ENCODE data around the gene TM4SF18. TPM values are rescaled to one million over a fixed set of nuclear protein-coding genes. Genes with fewer than 3 reads are reported as not detected.

The TM4SF18 gene
- total and polyA plus RNA-seq, 2 experiments from 2014 or later: 1.6 to 2.0 TPM

DNA sequence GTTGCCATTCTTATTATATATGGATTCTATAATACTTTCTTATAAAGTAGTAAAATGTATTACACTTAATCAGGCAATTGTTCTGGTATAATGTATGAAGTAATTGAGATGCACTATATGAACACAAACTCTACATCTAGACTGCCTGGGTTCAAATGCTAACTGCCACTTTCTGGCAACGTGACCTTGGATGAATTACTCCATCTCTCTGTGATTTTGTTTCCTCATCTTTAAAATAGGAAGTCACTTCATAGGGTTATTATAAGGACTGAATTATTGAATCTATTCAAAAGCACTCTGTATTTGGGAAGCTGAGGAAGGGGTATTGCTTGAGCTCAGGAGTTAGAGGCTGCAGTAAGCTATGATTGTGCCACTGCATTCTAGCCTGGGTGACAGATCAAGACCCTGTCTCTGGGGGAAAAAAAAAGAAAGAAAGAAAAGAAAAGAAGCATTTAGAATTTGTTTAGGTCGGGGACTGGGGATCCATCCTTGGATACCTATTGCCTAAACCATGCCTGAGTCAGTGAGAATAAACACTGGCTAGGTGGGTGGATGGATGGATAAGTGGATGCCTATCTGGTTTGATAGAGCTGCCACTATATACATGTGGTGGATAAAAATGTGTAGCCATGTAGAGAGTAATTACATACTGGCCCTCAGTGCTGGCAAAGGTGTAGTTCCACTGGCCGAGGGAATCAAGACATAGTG, 41.5 kb upstream of the TM4SF18 start:
- Histone ChIP-seq H3K4me3 (no peak overlapping the region), H4K20me1 (replicated peaks; ENCODE audit: insufficient read depth) (no peaks in the 10 kb centered on the region), H2AFZ (no peak overlapping the region), H3K4me2 (no peak overlapping the region), H3K27ac (ENCODE audit: low read depth) (no peak overlapping the region), H3K27me3 (ENCODE audit: insufficient read depth) (no peaks in the 10 kb centered on the region), H3K79me2 (replicated peaks; ENCODE audit: insufficient read depth) (no peaks in the 10 kb centered on the region), H3F3A (replicated peaks; ENCODE audit: low read depth) (no peaks in the 10 kb centered on the region), H3K4me1 (ENCODE audit: insufficient read depth) (peaks cover 28% of the 10 kb centered on the region), H3K36me3 (ENCODE audit: insufficient read depth) (no peaks in the 10 kb centered on the region), H3K9me2 (ENCODE audit: insufficient read depth) (no peaks in the 10 kb centered on the region)
- DNase-seq (ENCODE audit: low spot score) (no peak), ATAC-seq (no peak)
- Mint-ChIP-seq H3K27me3 (ENCODE audit: insufficient read depth, low read depth, poor library complexity) (peaks cover 2% of the 10 kb centered on the region), H3K9me3 (peaks cover 19% of the 10 kb centered on the region), H3K4me1 (peaks cover 38% of the 10 kb centered on the region), H3K36me3 (ENCODE audit: low read depth) (peaks cover 14% of the 10 kb centered on the region), H3K27ac (no peak overlapping the region), H3K4me3 (no peak overlapping the region)
- TF ChIP-seq CTCF (conservative IDR thresholded peaks at IDR 0.05; ENCODE audit: low read depth in 2 of 2) (no peak), NANOG (IDR thresholded peaks at IDR 0.05; ENCODE audit: borderline replicate concordance) (no peak), STAT1 (IDR thresholded peaks at IDR 0.05; ENCODE audit: unreplicated experiment) (no peak), POLR2AphosphoS5 (IDR thresholded peaks at IDR 0.05; ENCODE audit: low read depth) (no peak), JUNB (IDR thresholded peaks at IDR 0.05; ENCODE audit: unreplicated experiment) (no peak)
- TF ChIP-seq, protein P1, sequence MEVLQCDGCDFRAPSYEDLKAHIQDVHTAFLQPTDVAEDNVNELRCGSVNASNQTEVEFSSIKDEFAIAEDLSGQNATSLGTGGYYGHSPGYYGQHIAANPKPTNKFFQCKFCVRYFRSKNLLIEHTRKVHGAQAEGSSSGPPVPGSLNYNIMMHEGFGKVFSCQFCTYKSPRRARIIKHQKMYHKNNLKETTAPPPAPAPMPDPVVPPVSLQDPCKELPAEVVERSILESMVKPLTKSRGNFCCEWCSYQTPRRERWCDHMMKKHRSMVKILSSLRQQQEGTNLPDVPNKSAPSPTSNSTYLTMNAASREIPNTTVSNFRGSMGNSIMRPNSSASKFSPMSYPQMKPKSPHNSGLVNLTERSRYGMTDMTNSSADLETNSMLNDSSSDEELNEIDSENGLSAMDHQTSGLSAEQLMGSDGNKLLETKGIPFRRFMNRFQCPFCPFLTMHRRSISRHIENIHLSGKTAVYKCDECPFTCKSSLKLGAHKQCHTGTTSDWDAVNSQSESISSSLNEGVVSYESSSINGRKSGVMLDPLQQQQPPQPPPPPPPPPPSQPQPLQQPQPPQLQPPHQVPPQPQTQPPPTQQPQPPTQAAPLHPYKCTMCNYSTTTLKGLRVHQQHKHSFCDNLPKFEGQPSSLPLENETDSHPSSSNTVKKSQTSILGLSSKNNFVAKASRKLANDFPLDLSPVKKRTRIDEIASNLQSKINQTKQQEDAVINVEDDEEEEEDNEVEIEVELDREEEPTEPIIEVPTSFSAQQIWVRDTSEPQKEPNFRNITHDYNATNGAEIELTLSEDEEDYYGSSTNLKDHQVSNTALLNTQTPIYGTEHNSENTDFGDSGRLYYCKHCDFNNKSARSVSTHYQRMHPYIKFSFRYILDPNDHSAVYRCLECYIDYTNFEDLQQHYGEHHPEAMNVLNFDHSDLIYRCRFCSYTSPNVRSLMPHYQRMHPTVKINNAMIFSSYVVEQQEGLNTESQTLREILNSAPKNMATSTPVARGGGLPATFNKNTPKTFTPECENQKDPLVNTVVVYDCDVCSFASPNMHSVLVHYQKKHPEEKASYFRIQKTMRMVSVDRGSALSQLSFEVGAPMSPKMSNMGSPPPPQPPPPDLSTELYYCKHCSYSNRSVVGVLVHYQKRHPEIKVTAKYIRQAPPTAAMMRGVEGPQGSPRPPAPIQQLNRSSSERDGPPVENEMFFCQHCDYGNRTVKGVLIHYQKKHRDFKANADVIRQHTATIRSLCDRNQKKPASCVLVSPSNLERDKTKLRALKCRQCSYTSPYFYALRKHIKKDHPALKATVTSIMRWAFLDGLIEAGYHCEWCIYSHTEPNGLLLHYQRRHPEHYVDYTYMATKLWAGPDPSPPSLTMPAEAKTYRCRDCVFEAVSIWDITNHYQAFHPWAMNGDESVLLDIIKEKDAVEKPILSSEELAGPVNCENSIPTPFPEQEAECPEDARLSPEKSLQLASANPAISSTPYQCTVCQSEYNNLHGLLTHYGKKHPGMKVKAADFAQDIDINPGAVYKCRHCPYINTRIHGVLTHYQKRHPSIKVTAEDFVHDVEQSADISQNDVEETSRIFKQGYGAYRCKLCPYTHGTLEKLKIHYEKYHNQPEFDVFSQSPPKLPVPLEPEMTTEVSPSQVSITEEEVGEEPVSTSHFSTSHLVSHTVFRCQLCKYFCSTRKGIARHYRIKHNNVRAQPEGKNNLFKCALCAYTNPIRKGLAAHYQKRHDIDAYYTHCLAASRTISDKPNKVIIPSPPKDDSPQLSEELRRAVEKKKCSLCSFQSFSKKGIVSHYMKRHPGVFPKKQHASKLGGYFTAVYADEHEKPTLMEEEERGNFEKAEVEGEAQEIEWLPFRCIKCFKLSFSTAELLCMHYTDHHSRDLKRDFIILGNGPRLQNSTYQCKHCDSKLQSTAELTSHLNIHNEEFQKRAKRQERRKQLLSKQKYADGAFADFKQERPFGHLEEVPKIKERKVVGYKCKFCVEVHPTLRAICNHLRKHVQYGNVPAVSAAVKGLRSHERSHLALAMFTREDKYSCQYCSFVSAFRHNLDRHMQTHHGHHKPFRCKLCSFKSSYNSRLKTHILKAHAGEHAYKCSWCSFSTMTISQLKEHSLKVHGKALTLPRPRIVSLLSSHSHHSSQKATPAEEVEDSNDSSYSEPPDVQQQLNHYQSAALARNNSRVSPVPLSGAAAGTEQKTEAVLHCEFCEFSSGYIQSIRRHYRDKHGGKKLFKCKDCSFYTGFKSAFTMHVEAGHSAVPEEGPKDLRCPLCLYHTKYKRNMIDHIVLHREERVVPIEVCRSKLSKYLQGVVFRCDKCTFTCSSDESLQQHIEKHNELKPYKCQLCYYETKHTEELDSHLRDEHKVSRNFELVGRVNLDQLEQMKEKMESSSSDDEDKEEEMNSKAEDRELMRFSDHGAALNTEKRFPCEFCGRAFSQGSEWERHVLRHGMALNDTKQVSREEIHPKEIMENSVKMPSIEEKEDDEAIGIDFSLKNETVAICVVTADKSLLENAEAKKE (CRISPR knock-in tag; IDR thresholded peaks at IDR 0.05): no peak
- TF ChIP-seq, protein P2, sequence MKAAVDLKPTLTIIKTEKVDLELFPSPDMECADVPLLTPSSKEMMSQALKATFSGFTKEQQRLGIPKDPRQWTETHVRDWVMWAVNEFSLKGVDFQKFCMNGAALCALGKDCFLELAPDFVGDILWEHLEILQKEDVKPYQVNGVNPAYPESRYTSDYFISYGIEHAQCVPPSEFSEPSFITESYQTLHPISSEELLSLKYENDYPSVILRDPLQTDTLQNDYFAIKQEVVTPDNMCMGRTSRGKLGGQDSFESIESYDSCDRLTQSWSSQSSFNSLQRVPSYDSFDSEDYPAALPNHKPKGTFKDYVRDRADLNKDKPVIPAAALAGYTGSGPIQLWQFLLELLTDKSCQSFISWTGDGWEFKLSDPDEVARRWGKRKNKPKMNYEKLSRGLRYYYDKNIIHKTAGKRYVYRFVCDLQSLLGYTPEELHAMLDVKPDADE (IDR thresholded peaks at IDR 0.05): no peak
